B cell (primary cell): ENCODE results near the gene RAB43. TPM values are rescaled to one million over a fixed set of nuclear protein-coding genes. Genes with fewer than 3 reads are reported as not detected.

ENCODE experiments used
- ATAC-seq: fragments of 200-7000 bp; cut with Tn5 transposase; one replicate; pipeline ENCODE4 v1.10.0; 2021; ENCODE audit warnings: low read depth, mild to moderate bottlenecking, moderate number of reproducible peaks, moderate library complexity
- CTCF ChIA-PET: fragments of 350-600 bp; sonication (Branson Sonifier 250); formaldehyde crosslinking; loops from one replicate; lab custom pipeline; 2021; ENCODE audit warnings: antibody characterized with exemption, inconsistent platforms; lab: Charles Lee
- POLR2A ChIA-PET: fragments of 350-600 bp; sonication (Branson Sonifier 250); formaldehyde crosslinking; loops from one replicate; lab custom pipeline; 2021; ENCODE audit warnings: antibody characterized with exemption; lab: Charles Lee
- DNase-seq: peaks from one replicate; pipeline ENCODE4 v3.0.0; 2013
- H2AFZ ChIP-seq: 2 replicates; pipeline ENCODE4 v1.6.1; 2012; ENCODE audit warnings: mild to moderate bottlenecking, low read depth, low read length; ENCODE audit not compliant: insufficient read depth, poor library complexity, severe bottlenecking
- H3K27ac ChIP-seq, 2 donors: 1 replicate in 1 of 2; 2 replicates in 1 of 2; pipeline ENCODE4 v1.5.1; 2012 to 2013; ENCODE audit warnings: low read length in 2 of 2, mild to moderate bottlenecking in 2 of 2, moderate library complexity in 1 of 2
- H3K27me3 ChIP-seq, 4 experiments: fragments of 200-600 bp in 1 of 4; sonication (generic) in 1 of 4; replicated peaks in 1 of 4; 1 replicate in 2 of 4; 2 replicates in 2 of 4; pipeline versions ENCODE4 v1.6.1 to v1.7.0; 2013 to 2016; ENCODE audit warnings: low read length in 3 of 4, mild to moderate bottlenecking in 2 of 4, mixed read lengths in 1 of 4, moderate library complexity in 1 of 4; ENCODE audit not compliant: insufficient read depth in 4 of 4, control insufficient read depth in 3 of 4; ENCODE audit errors: control extremely low read depth in 1 of 4
- H3K36me3 ChIP-seq, 2 experiments: replicated peaks in 1 of 2; 1 replicate in 1 of 2; 2 replicates in 1 of 2; pipeline versions ENCODE4 v1.6.1 to v1.7.1; 2013; ENCODE audit warnings: low read length in 1 of 2; ENCODE audit not compliant: insufficient read depth in 2 of 2, control insufficient read depth in 1 of 2; ENCODE audit errors: control extremely low read depth in 1 of 2, extremely low read depth in 1 of 2
- H3K4me1 ChIP-seq, 2 donors: fragments of 200-600 bp in 1 of 2; sonication (generic) in 1 of 2; 1 replicate in 1 of 2; 2 replicates in 1 of 2; pipeline versions ENCODE4 v1.5.1 to v1.6.1; 2013 to 2017; ENCODE audit warnings: low read length in 2 of 2; ENCODE audit not compliant: control insufficient read depth in 2 of 2, insufficient read depth in 2 of 2
- H3K4me2 ChIP-seq: replicated peaks from 2 replicates; pipeline ENCODE3; 2012; ENCODE audit warnings: mild to moderate bottlenecking, low read depth, low read length; ENCODE audit not compliant: poor library complexity, severe bottlenecking
- H3K4me3 ChIP-seq, 5 experiments: fragments of 200-600 bp in 1 of 5; sonication (generic) in 1 of 5; 1 replicate in 3 of 5; 2 replicates in 2 of 5; pipeline versions ENCODE4 v1.5.1 to v1.7.0; 2011 to 2016; ENCODE audit warnings: low read length in 4 of 5, mild to moderate bottlenecking in 4 of 5, low read depth in 2 of 5, control low read depth in 1 of 5, moderate library complexity in 1 of 5; ENCODE audit not compliant: insufficient read depth in 1 of 5; ENCODE audit errors: control extremely low read depth in 1 of 5, extremely low read depth in 1 of 5
- H3K79me2 ChIP-seq: fragments of 200-600 bp; sonication (generic); one replicate; pipeline ENCODE4 v1.6.0; 2016; ENCODE audit warnings: low read length; ENCODE audit not compliant: control insufficient read depth, insufficient read depth
- H3K9ac ChIP-seq: fragments of 200-600 bp; sonication (generic); 2 replicates; pipeline ENCODE4 v1.6.1; 2017; ENCODE audit warnings: mild to moderate bottlenecking, low read length, moderate library complexity
- H3K9me3 ChIP-seq, 3 donors: one replicate each; pipeline versions ENCODE4 v1.6.1 to v1.7.1; 2013; ENCODE audit warnings: low read length in 2 of 3; ENCODE audit not compliant: control insufficient read depth in 2 of 3, insufficient read depth in 1 of 3; ENCODE audit errors: control extremely low read depth in 1 of 3
- H4K20me1 ChIP-seq: 2 replicates; pipeline ENCODE4 v1.6.0; 2012; ENCODE audit warnings: mild to moderate bottlenecking, low read length; ENCODE audit not compliant: insufficient read depth, control insufficient read depth, poor library complexity, severe bottlenecking
- H3K27ac Mint-ChIP-seq: one replicate; pipeline ENCODE4 v1.8.0; 2021; ENCODE audit warnings: mixed read lengths
- H3K27me3 Mint-ChIP-seq: one replicate; pipeline ENCODE4 v1.8.0; 2021; ENCODE audit warnings: mixed read lengths
- H3K4me1 Mint-ChIP-seq: one replicate; pipeline ENCODE4 v1.8.0; 2021; ENCODE audit warnings: mixed read lengths
- H3K4me3 Mint-ChIP-seq: one replicate; pipeline ENCODE4 v1.8.0; 2021; ENCODE audit warnings: mixed read lengths
- H3K9me3 Mint-ChIP-seq: one replicate; pipeline ENCODE4 v1.8.0; 2022; ENCODE audit warnings: mixed read lengths; ENCODE audit not compliant: insufficient read depth
- EZH2 ChIP-seq: IDR thresholded peaks from 2 replicates; pipeline ENCODE4 v1.6.1; 2012; ENCODE audit warnings: borderline replicate concordance, low read depth, mild to moderate bottlenecking, moderate library complexity, low read length; ENCODE audit not compliant: insufficient read depth, poor library complexity, severe bottlenecking
- WGBS: methylation state at CpG from one replicate; pipeline ENCODE4 v1.1.5; 2013; ENCODE audit warnings: missing lambda C conversion rate; ENCODE audit not compliant: insufficient coverage; 5-methylcytosine and 5-hydroxymethylcytosine counted together
- intact Hi-C: fragments of 100-400 bp; cut with micrococcal nuclease; formaldehyde crosslinking; loops from one replicate; pipeline ENCODE4 v1.10.0; 2022
- polyA plus RNA-seq: library from polyadenylated mRNA; depleted of rRNA; stranded (reverse); fragments of >200 nt; gene quantifications from 2 replicates; pipeline ENCODE4 v1.2.3, GENCODE V29; 2012
- total RNA-seq, 2 donors: library from RNA; stranded (reverse); fragments of 120-200 nt in 1 of 2; gene quantifications; 1 replicate in 1 of 2; 2 replicates in 1 of 2; pipeline versions ENCODE4 v1.2.3 to v1.2.4, GENCODE V29; 2013 to 2022
- TF ChIP-seq, protein P1 (sequence below): fragments of 200-600 bp; IDR thresholded peaks from one replicate; pipeline ENCODE4 v1.8.0; 2022; ENCODE audit warnings: antibody characterized with exemption, mild to moderate bottlenecking

Gene RAB43
- total and polyA plus RNA-seq, 2 donors (not counting 1 experiment from before 2014, with no cell fraction given), result 7.6 to 14.3 TPM

DNA sequence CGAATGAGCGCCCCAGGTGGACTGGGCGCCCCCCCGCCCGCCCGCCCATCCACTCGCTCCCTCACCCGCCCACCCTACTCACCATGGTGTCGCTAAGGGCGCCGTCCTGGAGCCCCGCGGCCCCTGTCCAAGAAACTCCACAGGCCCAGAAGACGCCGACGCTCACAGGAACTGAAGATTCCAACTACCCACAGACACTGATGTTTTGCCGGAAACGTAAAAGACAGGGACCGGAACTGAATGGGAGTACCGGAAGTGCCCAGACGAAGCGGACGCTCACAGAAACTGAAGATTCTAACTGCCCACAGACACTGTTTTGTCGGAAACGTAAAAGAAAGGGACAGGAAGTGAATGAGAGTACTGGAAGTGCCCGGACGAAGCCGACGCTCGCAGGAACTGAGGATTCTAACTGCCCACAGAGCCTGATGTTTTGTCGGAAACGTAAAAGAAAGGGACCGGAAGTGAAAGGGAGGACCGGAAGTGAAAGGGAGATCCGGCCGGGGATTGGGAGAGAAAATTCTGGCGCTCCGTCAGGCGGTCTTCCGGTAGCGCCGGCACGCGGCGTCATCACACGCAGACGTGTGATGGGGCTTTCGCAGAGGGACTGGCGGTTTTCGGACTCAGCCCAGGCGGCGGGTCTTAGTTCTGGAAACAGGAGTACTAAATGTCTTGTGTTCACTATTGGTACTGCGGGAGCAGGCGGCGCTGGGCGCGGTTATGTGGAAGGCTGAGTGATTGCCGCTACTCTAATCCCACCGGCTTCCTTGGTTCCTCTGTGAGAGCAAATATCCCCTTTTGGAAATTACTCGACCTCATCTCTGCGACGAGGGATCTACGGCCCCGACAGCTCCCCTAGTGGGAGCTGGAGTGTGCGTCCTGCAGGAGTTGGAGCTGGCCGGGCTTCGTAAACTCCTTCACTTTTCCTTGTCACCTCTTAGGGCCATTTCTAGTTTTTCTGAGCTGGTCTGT lies 39.6 kb upstream of the RAB43 start, which contains the start of gene ISY1:
TSS of gene ISY1 (minus strand) at position 173 of the 969 bp plus-strand sequence. CDS start at position 85, 88 bp downstream.
- Histone ChIP-seq H3K27me3 (no peaks in the 10 kb centered on the region), H3K4me2 (peak within 1 kb of the TSS; percentile 83), H3K4me1 (peaks cover 18 to 24% of the 10 kb centered on the region in 2 donors), H3K9ac (peak within 1 kb of the TSS; percentile 98), H3K36me3 (peaks cover 0 to 28% of the 10 kb centered on the region in 2 experiments), H3K9me3 (no peaks in the 10 kb centered on the region), H4K20me1 (peaks cover 7% of the 10 kb centered on the region), H2AFZ (peak within 1 kb of the TSS; percentile 91), H3K27ac (peak within 1 kb of the TSS; percentile 92 to 99), H3K79me2 (peaks cover 19% of the 10 kb centered on the region), H3K4me3 (peak within 1 kb of the TSS; percentile 73 to 99 (median 83))
- Mint-ChIP-seq H3K4me3 (peak within 1 kb of the TSS; percentile 100), H3K9me3 (no peaks in the 10 kb centered on the region), H3K4me1 (peaks cover 40% of the 10 kb centered on the region), H3K27ac (peak within 1 kb of the TSS; percentile 100), H3K27me3 (no peaks in the 10 kb centered on the region)
- POLR2A ChIA-PET, result interaction anchor here (0.6 to 1.9 kb wide), 6 partner anchors 21 to 155 kb away, joined by 3 to 5 read pairs (median 3); partner anchors contain the start of genes CNBP and RAB43
- CTCF ChIA-PET, result interaction anchor here (0.6 to 3.1 kb wide), 21 partner anchors 11 to 279 kb away, joined by 3 to 70 read pairs (median 4); partner anchors contain the start of genes CNBP, COPG1 and IFT122
- under 1% methylated on average over 54 of the region's 67 CpGs for WGBS
- ATAC-seq (peak; percentile 85), DNase-seq (peak; percentile 97)
- intact Hi-C loops, result loop anchor here (1.0 kb wide), 9 partner anchors 22 to 238 kb away; partner anchors contain the start of genes CNBP, COPG1 and HMCES
- no peak for TF ChIP-seq EZH2
- TF ChIP-seq, protein P1, sequence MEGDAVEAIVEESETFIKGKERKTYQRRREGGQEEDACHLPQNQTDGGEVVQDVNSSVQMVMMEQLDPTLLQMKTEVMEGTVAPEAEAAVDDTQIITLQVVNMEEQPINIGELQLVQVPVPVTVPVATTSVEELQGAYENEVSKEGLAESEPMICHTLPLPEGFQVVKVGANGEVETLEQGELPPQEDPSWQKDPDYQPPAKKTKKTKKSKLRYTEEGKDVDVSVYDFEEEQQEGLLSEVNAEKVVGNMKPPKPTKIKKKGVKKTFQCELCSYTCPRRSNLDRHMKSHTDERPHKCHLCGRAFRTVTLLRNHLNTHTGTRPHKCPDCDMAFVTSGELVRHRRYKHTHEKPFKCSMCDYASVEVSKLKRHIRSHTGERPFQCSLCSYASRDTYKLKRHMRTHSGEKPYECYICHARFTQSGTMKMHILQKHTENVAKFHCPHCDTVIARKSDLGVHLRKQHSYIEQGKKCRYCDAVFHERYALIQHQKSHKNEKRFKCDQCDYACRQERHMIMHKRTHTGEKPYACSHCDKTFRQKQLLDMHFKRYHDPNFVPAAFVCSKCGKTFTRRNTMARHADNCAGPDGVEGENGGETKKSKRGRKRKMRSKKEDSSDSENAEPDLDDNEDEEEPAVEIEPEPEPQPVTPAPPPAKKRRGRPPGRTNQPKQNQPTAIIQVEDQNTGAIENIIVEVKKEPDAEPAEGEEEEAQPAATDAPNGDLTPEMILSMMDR, result peak; percentile 83
